ACHN (cell line): ENCODE measurements around the gene DENND6B.
A peak's percentile ranks its signal among the peaks of the same experiment; 100 is the strongest.
"Not testable (repeated sequence)": the region's sequence is repeated elsewhere in the genome, so short reads cannot be mapped to it uniquely, and the experiment has no call there.

ENCODE experiments used
- DNase-seq: peaks from one replicate; pipeline ENCODE4 v3.0.0-alpha.2; 2015
- in situ Hi-C: cut with HindIII; loops from 2 replicates; pipeline ENCODE4 v1.10.0; 2017; ENCODE audit warnings: low sequenced_read_pairs, low pct_ligation_motif_present, low pct_unique_long_range_greater_than_20kb

Gene DENND6B

DNA sequence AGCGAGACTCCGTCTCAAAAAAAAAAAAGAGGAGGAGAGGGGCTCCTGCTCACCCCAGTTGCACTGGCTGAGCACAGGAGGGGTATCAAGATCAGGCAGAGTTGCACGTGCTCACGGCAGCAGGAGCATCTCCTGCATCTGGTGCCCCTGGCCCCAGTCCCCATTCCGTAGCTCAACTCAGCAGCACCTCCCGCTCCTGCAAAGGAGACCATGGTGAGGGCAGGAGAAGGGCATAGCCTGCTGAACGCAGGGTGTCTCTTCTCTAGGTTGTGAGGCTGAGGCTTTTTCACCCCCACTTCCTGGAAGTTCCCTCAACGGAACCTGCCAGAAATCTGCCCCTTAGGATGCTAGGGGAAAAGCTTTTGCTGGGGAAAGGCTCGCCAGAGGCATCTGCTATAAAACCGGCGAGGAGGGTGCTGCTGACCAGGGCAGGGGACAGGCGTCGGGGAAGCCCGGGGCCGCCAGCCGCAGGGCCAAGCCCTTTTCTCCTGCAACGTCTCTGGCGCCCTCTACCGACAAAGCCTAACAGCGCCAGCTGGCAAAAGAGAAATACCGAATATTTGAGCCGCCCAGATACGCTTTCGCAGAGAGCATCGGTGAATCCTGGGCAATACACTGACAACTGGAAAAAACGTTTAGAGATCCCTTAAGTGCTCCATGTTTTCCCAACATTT is 15.3 kb upstream of the DENND6B start:
- in situ Hi-C loops: no loop called here
- peak; percentile 87 for DNase-seq

DNA sequence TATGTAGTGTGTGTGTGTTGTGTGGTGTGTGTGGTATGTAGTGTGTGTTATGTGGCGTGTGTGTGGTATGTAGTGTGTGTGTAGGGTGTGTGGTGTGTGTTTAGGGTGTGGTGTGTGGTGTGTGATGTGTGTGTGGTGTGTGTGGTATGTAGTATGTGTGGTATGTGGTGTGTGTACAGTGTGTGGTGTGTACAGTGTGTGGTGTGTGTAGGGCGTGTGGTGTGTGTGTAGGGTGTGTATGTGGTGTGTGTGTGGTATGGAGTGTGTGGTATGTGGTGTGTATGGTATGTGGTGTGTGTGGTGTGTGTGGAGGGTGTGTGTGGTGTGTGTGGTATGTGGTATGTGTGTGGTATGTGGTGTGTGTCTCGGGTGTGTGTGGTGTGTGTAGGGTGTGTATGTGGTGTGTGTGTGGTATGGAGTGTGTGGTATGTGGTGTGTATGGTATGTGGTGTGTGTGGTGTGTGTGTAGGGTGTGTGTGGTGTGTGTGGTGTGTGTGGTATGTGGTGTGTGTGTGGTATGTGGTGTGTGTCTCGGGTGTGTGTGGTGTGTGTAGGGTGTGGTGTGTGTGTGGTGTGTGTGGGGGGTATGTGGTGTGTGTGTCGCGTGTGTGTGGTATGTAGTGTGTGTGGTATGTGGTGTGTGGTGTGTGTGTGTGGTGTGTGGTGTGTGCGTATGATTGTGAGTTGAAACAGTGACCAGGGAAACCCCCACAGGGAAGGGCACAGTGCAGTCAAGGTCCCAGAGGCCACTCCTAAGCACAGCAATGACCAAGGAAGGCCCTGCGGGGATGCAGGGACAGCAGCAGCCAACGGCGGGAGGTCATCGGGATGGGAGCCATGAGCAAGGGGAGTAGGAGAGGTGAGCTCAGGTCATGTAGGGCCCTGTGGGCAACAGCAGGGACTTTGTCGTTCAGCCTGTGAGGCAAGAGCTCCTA is 13.4 kb upstream of the DENND6B start:
- in situ Hi-C loops: no loop called here
- DNase-seq: peak; percentile 9

DNA sequence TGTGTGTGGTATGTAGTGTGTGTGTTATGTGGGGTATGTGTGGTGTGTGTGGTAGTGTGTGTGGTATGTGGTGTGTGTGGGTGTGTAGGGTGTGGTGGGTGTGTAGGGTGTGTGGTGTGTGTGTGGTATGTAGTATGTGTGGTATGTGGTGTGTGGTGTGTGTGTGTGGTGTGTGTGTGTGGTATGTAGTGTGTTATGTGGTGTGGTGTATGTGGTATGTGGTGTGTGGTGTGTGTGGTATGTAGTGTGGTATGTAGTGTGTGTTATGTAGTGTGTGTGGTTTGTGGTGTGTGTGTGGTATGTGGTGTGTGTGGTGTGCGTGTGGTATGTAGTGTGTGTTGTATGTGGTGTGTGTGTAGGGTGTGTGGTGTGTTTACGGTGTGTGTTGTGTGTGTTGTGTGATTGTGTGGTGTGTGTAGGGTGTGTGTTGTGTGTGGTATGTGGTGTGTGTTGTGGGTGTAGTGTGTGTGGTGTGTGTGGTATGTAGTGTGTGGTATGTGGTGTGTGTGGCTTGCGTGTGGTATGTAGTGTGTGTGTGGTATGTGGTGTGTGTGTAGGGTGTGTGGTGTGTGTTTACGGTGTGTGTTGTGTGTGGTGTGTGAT is 12.1 kb upstream of the DENND6B start:
- in situ Hi-C loops: no loop called here
- DNase-seq: no peak

DNA sequence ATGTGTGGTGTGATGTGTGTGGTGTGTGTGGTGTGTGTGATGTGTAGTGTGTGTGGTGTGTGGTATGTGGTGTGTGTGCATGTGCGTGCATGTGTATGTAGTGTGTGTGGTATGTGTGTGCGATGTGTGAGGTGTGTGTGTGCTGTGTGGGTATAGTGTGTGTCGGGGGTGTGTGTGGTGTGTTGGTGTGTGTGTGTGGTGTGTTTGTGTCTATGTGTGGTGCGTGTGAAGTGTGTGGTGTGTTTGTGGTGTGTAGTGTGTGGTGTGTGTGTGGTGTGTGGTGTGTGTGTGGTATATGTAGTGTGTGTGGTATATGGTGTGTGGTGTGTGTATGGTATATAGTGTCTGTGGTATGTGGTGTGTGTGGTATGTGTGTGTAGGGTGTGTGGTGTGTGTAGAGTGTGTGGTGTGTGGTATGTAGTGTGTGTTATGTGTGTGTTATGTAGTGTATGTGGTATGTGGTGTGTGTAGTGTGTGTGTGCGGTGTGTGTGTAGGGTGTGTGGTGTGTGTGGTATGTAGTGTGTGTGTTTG is 11.3 kb upstream of the DENND6B start:
- DNase-seq: no peak
- in situ Hi-C loops: no loop called here

DNA sequence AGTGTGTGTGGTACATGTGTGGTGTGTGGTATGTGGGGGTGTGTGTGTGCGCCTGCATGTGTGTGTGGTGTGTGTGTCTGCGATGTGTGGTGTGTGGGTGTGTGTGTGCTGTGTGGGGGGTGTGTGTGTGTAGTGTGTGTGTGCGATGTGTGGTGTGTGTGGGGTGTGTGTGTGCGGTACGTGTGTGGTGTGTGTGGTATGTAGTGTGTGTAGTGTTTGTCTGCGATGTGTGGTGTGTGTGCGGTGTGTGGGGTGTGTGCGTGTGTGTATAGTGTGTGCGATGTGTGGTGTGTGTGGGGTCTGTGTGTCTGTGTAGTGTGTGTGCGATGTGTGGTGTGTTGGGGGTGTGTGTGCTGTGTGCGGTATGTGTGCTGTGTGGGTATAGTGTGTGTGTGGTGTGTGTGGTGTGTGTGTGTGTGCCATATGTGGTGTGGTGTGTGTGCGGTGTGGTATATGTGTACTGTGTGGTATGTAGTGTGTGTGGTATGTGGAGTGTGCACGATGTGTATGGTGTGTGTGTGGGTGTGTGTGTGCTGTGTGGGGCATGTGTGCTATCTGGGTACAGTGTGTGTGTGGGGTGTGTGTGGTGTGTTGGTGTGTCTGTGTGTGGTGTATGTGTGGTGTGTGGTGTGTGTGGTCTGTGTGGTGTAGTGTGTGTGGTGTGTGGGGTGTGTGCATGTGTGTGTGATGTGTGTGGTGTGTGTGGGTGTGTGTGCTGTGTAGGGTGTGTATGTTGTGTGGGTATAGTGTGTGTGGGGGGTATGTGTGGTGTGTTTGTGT is 10.6 kb upstream of the DENND6B start:
- no peak for DNase-seq
- in situ Hi-C loops: no loop called here

DNA sequence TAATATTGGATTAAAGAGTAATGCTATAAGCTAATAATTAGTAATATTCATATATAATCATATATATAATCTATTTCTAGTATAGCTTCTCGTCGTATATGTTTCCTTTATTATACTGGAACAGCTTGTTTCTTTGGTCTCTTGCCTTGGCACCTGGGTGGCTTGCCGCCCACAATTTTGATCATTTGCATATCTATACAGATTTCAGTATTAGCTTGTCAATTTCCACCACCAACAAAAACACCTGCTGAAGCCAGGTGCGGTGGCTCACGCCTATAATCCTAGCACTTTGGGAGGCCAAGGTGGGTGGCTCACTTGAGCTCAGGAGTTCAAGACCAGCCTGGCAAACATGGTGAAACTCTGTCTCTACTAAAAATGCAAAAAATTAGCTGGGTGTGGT is 7.6 kb upstream of the DENND6B start:
- in situ Hi-C loops, DNase-seq: not testable (repeated sequence)

DNA sequence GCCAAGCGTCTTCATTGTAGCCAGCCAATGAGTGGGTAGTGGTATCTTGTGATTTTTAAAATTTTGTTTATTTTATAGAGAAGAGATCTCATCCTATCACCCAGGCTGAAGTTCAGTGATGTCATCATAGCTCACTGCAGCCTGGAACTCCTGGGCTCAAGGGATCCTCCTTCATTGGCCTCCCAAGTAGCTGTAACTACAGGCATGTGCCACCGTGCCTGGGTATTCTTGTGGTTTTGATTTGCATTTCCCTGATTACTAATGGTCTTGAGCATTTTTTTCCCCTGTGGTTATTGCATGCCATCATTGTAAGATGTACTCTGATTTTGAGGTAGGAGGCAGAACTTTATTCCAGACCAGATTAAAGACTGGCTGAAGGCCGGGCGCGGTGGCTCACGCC is 2.4 kb upstream of the DENND6B start:
- in situ Hi-C loops: no loop called here
- no peak for DNase-seq

DNA sequence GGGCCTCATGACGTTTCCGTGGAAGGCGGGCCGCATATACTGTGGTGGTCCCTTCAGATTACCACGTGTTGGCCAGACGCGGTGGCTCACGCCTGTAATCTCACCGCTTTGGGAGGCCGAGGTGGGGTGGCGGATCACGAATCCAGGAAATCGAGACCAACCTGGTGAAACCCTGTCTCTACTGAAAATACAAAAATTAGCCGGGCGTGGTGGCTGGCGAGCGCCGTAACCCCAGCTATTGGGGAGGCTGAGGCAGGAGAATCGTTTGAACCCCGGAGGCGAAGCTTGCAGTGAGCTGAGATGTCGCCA is 853 bp upstream of the DENND6B start:
- DNase-seq: no peak
- in situ Hi-C loops: no loop called here

DNA sequence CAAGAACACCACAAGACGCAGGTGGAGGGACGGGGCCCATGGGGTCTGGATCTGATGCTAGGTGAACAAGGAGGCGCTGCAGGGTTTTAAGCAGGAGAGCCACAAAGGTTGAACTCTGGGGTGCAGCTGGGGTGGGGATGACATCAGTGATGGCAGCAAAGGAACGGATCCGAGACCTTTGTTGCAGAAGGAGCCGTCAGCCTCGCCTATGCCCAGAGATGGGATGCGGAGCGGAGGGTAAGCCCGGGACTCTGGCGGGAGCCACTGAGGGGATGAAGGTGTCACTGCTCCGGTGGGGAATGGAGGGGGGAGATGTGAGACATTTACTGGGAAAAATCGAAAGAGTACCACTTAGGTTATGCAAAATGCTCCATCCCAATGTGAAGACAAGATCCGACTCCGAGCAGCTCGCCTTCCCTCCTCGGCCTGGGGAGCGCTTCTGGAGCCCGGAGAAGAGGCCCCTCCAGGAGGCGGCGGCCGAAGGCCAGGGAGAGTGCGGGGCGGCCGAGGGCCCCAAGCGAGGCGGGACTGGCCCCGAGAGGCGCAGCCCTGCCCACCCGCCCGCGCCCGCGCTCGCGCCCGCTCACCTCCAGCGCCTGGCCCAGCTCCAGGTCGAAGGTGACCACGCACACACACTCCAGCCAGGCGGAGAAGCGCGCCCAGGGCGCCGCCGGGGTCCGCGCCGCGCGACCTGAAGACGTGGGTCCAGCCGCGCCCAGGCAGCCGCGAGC is 422 bp downstream of the DENND6B start:
- no peak for DNase-seq
- in situ Hi-C loops: no loop called here

DNA sequence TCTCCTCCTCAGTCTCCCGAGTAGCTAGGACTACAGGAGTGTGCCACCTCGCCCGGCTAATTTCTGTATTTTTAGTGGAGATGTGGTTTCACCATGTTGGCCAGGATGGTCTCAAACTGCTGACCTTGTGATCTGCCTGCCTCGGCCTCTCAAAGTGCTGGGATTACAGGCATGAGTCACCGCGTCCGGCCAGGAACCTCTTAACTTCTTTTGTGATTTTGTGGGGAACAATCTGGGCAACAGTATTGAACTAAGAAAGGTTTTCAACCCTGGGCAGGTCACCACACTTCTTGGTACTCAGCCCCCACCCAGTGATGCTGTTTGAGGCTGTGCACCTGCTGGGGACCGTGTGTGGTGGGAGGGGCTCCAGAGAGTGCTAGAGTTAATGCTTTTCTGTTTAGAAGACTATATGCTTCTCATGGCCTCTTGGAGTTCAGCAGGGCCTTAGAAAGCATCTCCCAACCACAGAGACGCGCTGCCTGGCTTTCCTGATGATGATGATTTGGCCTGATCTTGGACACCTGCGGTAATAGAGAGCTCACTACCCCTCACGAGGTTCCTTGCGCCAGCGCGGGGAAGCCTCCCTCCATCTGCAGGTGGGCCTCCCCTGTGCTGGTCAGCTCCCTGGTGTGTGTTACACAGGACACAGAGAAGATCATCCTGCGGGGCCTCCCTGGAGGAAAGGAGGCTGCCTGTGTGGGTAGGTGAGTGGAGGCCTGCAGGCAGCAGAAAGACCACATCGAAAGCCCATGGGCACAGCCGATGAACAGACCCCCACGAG is 1.2 kb downstream of the DENND6B start:
- in situ Hi-C loops: no loop called here
- DNase-seq: no peak

DNA sequence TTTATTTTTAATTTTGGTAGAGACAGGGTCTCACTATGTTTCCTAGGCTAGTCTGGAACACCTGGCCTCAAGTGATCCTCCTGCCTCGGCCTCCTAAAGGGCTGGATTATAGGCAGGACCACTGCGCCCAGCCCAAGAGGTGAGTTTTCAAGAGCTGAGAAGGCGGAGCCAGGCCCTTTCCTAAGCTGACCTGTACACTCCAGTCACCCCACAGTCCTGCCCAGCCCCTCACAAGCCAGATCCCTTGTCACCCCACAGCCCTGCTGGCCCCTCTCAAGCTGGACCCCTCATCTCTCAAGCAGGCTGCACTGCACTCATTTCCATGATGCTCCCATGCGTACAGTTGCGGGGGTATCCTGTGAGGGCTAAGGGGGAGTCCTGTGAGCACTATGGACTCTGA is 2.9 kb downstream of the DENND6B start:
- in situ Hi-C loops: no loop called here
- no peak for DNase-seq

DNA sequence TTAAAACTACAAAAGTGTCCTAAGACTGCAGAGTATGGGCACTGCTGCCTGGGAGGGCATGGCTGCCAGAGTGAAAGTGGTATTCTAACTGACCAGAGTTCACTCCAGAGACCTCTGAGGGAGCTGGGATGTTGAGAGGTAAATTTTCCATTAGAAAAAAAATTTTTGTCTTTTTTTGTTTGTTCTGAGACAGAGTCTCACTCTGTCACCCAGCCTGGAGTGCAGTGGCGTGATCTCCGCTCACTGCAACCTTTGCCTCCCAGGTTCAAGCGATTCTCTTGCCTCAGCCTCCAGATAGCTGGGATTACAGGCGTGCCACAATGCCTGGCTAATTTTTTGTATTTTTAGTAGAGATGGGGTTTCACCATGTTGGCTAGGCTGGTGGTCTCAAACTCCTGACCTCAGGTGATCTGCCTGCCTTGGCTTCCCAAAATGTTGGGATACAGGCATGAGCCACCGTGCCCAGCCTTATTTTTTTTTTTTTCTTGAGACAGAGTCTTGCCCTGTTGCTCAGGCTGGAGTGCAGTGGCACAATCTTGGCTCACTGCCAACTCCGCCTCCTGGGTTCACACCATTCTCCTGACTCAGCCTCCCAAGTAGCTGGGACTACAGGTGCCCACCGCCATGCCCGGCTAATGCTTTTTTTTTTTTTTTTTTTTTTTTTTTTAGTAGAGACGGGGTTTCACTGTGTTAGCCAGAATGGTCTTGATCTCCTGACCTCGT is 4.3 kb downstream of the DENND6B start:
- DNase-seq, in situ Hi-C loops: not testable (repeated sequence)

DNA sequence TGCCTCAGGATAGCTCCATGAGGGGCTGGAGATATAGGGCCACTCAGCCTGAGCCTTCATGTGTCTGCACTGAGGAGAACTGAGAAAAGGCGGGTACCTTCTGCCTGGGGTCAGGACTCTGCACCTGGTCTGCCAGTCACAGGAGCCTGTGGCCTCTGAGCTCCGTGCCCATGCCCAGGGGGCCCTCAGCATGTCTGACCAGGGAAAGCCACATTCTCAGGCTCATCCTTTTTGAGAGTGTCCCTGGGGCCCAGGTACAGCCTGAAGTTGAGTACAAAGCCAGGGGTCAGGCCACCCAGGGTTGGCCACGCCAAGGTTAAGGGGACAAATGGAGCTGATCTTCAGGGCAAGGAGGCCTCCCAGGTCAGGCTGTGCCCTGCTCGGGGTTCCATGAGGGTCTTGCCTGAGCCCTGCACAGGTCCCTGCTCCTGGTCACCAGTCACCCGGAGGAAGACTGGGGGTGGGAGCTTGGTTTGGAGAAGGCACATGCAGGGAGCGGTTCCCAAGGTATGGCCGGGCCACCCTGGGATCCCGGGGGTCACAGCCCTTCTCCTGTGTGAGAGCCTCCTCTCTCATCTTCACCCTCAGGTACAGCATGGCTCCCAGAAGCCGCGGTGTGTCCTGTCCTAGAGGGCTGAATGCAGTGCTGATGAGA is 6.0 kb downstream of the DENND6B start:
- DNase-seq: no peak
- in situ Hi-C loops: no loop called here

DNA sequence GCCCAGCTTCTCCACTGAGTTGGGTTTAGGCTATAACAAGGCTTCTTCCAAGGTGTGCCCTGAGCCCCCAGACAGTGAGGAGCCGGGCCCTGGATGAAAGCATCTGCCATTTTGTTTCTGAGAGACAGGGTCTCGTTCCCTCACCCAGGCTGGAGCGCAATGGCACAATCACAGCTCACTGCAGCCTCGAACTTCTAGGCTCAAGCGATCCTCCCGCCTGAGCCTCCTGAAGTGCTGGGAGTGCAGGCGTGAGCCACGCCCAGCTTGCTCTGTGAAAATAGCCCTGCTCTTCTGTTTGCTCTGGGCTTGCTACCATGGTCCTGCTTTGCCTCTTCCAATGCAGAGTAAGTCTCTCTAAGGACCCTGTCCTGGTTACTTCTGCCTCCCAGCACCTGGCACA is 6.7 kb downstream of the DENND6B start:
- in situ Hi-C loops: no loop called here
- DNase-seq: no peak

DNA sequence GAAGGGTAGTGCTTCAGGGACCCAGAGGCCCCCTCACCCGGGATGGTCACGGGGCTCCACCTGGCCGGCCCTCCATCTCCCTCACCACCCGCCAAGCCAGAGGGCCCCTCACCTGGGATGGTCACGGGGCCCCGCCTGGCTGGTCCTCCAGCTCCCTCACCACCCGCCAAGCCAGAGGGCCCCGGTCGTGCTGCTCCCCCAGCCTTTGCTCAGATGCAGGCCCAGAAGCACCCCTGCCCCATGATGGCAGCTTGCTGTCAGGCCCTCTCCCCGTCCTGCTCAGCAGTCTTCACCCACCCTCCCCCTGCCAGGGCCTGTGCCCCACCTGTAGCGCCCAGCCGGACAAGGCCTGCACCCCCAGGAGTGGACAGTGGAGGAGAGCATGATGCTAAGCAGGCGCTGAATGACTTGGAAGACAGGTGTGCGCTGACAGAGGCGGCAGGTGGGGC is 7.3 kb downstream of the DENND6B start:
- no peak for DNase-seq
- in situ Hi-C loops: no loop called here

DNA sequence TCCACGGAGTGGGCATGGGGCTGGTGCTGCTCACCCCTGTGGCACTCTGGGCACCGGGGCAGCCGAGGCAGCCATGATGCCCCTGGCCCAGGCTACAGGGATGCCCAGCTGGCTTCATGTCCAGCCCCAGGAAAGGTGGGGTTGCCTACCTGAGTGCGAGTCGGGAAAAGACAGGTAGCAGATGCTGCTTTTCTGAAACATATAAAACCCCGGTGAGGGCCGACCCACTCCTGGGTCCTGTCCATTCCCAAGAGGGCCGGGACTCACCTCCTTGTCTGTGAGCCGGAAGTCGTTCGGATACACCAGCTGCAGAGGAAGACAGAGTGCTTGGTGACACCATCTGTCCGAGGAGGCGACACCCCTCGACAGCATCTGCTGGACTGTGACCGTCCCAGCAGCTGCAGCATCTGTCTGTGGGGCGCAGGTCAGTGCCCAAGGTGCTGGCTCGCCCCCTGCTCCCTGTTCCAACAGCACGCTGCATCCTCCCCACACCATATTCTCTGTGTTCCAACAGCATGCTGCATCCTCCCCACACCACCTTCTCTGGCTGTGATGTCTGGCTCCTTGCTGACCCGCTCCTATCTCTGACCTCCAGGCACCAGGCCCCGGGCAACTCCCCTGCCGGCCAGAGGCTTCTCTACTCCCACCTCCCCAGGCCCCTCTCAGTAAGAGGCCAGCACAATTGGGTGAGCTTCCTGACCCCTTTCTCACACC is 8.0 kb downstream of the DENND6B start:
- DNase-seq: no peak
- in situ Hi-C loops: no loop called here
